Caco-2 (cell line): ENCODE measurements around the gene SGMS2. TPM values are rescaled to one million over a fixed set of nuclear protein-coding genes. Genes with fewer than 3 reads are reported as not detected.

ENCODE experiments used
- BruUV-seq: library from RNA; stranded (reverse); fragments of 400-500 nt; replicated peaks from 2 replicates; lab custom pipeline; 2021; lab: Mats Ljungman, UMichigan
- CTCF ChIA-PET: fragments of 300-600 bp; sonication (Branson Sonifier 250); formaldehyde crosslinking; loops from one replicate; lab custom pipeline; 2022; ENCODE audit warnings: antibody characterized with exemption; lab: Charles Lee
- POLR2A ChIA-PET: fragments of 300-600 bp; sonication (Branson Sonifier 250); formaldehyde crosslinking; loops from one replicate; lab custom pipeline; 2022; ENCODE audit warnings: antibody characterized with exemption; lab: Charles Lee
- DNase-seq, 2 experiments: peaks; one replicate each; pipeline versions ENCODE4 v3.0.0 to v3.0.0-alpha.2; 2020 to 2022
- H3K27me3 ChIP-seq: replicated peaks from 2 replicates; pipeline ENCODE4 v1.6.0; 2011; ENCODE audit warnings: low read length; ENCODE audit not compliant: control insufficient read depth, insufficient read depth
- H3K36me3 ChIP-seq: 2 replicates; pipeline ENCODE4 v1.5.1; 2011; ENCODE audit warnings: low read length; ENCODE audit not compliant: control insufficient read depth, insufficient read depth
- H3K4me1 ChIP-seq: fragments of 250-450 bp; sonication (Bioruptor Pico); 2 replicates; pipeline ENCODE4 v1.5.1; 2020; ENCODE audit warnings: mild to moderate bottlenecking
- H3K4me3 ChIP-seq: 2 replicates; pipeline ENCODE4 v1.5.1; 2011; ENCODE audit warnings: low read depth, mild to moderate bottlenecking, control low read depth, low read length
- H3K9me3 ChIP-seq: fragments of 250-450 bp; sonication (Bioruptor Pico); 2 replicates; pipeline ENCODE4 v1.5.1; 2020; ENCODE audit warnings: mild to moderate bottlenecking, moderate library complexity
- H3K27ac Mint-ChIP-seq: one replicate; pipeline ENCODE4 v1.8.0; 2022; ENCODE audit warnings: mixed read lengths; ENCODE audit not compliant: unreplicated experiment
- H3K27me3 Mint-ChIP-seq: one replicate; pipeline ENCODE4 v1.8.0; 2022; ENCODE audit warnings: mixed read lengths; ENCODE audit not compliant: insufficient read depth, unreplicated experiment
- H3K36me3 Mint-ChIP-seq: one replicate; pipeline ENCODE4 v1.8.0; 2022; ENCODE audit warnings: mild to moderate bottlenecking, mixed read lengths; ENCODE audit not compliant: insufficient read depth, unreplicated experiment
- H3K4me1 Mint-ChIP-seq: one replicate; pipeline ENCODE4 v1.8.0; 2022; ENCODE audit warnings: low read depth, mixed read lengths; ENCODE audit not compliant: unreplicated experiment
- H3K4me3 Mint-ChIP-seq: one replicate; pipeline ENCODE4 v1.8.0; 2022; ENCODE audit warnings: mild to moderate bottlenecking, moderate library complexity, mixed read lengths; ENCODE audit not compliant: unreplicated experiment
- H3K9me3 Mint-ChIP-seq: one replicate; pipeline ENCODE4 v1.8.0; 2022; ENCODE audit warnings: mixed read lengths; ENCODE audit not compliant: unreplicated experiment
- CTCF ChIP-seq, 2 experiments: fragments of 200-600 bp in 1 of 2; IDR thresholded peaks; 1 replicate in 1 of 2; 2 replicates in 1 of 2; pipeline versions ENCODE4 v1.5.1 to v1.8.0; 2011 to 2022; ENCODE audit warnings: antibody characterized with exemption in 1 of 2, control low read depth in 1 of 2, inconsistent platforms in 1 of 2, low read depth in 1 of 2, low read length in 1 of 2, mild to moderate bottlenecking in 1 of 2, moderate library complexity in 1 of 2; ENCODE audit not compliant: insufficient read depth in 1 of 2, severe bottlenecking in 1 of 2, unreplicated experiment in 1 of 2
- intact Hi-C: fragments of 100-400 bp; cut with micrococcal nuclease; formaldehyde crosslinking; loops from one replicate; pipeline ENCODE4 v1.10.0; 2022; ENCODE audit not compliant: unreplicated experiment
- total RNA-seq: library from RNA; stranded (reverse); gene quantifications from 2 replicates; pipeline ENCODE4 v1.2.3, GENCODE V29; 2022

Gene SGMS2
- total RNA-seq, 1 experiment from 2014 or later, result 3.4 TPM

GRCh38 chr4:107877361-107877760 is 52.6 kb downstream of the SGMS2 start:
- no TSS peak for BruUV-seq
- no peaks in the 10 kb centered on the region for H3K36me3 Mint-ChIP-seq
- H3K9me3 ChIP-seq, result no peaks in the 10 kb centered on the region
- no peak overlapping the region for H3K4me3 ChIP-seq
- H3K4me1 Mint-ChIP-seq, result no peaks in the 10 kb centered on the region
- TF ChIP-seq CTCF (IDR thresholded peaks at IDR 0.05; ENCODE audit: insufficient read depth in 1 of 2, low read depth in 1 of 2, low read length in 1 of 2, severe bottlenecking in 1 of 2, unreplicated experiment in 1 of 2), result no peak
- peak in 1 of 2 experiments; percentile 22 for DNase-seq
- no peak overlapping the region for H3K27ac Mint-ChIP-seq
- ChIA-PET CTCF (no interaction called here), POLR2A (no interaction called here)
- H3K27me3 Mint-ChIP-seq, result peaks cover 4% of the 10 kb centered on the region
- H3K4me1 ChIP-seq, result peaks cover 5% of the 10 kb centered on the region; the same call in 1 of the 2 replicates
- H3K36me3 ChIP-seq, result no peaks in the 10 kb centered on the region
- intact Hi-C loops, result no loop called here
- H3K27me3 ChIP-seq, result no peaks in the 10 kb centered on the region
- H3K4me3 Mint-ChIP-seq, result no peak overlapping the region
- H3K9me3 Mint-ChIP-seq, result peaks cover 20% of the 10 kb centered on the region

GRCh38 chr4:107885865-107886264 is 61.1 kb downstream of the SGMS2 start:
- H3K27me3 Mint-ChIP-seq, result peaks cover 4% of the 10 kb centered on the region
- H3K36me3 Mint-ChIP-seq, result no peaks in the 10 kb centered on the region
- no peak for DNase-seq
- H3K4me3 ChIP-seq, result no peak overlapping the region
- BruUV-seq, result no TSS peak
- no peaks in the 10 kb centered on the region for H3K27me3 ChIP-seq
- ChIA-PET CTCF (no interaction called here), POLR2A (no interaction called here)
- intact Hi-C loops, result no loop called here
- no peaks in the 10 kb centered on the region for H3K36me3 ChIP-seq
- no peak overlapping the region for H3K4me3 Mint-ChIP-seq
- H3K9me3 Mint-ChIP-seq, result peaks cover 22% of the 10 kb centered on the region
- no peak overlapping the region for H3K27ac Mint-ChIP-seq
- H3K9me3 ChIP-seq, result peaks cover 25% of the 10 kb centered on the region
- no peaks in the 10 kb centered on the region for H3K4me1 ChIP-seq
- no peak for TF ChIP-seq CTCF (IDR thresholded peaks at IDR 0.05; ENCODE audit: insufficient read depth in 1 of 2, low read depth in 1 of 2, low read length in 1 of 2, severe bottlenecking in 1 of 2, unreplicated experiment in 1 of 2)
- H3K4me1 Mint-ChIP-seq, result no peaks in the 10 kb centered on the region

GRCh38 chr4:107888237-107888636 is 63.5 kb downstream of the SGMS2 start:
- no peak for TF ChIP-seq CTCF (IDR thresholded peaks at IDR 0.05; ENCODE audit: insufficient read depth in 1 of 2, low read depth in 1 of 2, low read length in 1 of 2, severe bottlenecking in 1 of 2, unreplicated experiment in 1 of 2)
- intact Hi-C loops, result no loop called here
- Histone ChIP-seq H3K27me3 (no peaks in the 10 kb centered on the region), H3K9me3 (peaks cover 25% of the 10 kb centered on the region), H3K36me3 (no peaks in the 10 kb centered on the region), H3K4me3 (no peak overlapping the region), H3K4me1 (no peaks in the 10 kb centered on the region)
- Mint-ChIP-seq H3K27me3 (no peaks in the 10 kb centered on the region), H3K9me3 (peaks cover 21% of the 10 kb centered on the region), H3K4me3 (no peak overlapping the region), H3K36me3 (no peaks in the 10 kb centered on the region), H3K27ac (no peak overlapping the region), H3K4me1 (no peaks in the 10 kb centered on the region)
- BruUV-seq, result no TSS peak
- POLR2A ChIA-PET, result no interaction called here
- DNase-seq, result peak in 1 of 2 experiments; percentile 9
- CTCF ChIA-PET, result no interaction called here
